Mesendoderm (in vitro differentiated cells): ENCODE results near the gene NAA25. TPM values are rescaled to one million over a fixed set of nuclear protein-coding genes. Genes with fewer than 3 reads are reported as not detected.

Experiments
- DNase-seq: peaks from one replicate; pipeline ENCODE4 v3.0.0; 2013
- H2AK5ac ChIP-seq: 2 replicates; pipeline ENCODE4 v1.6.1; 2013; ENCODE audit warnings: low read length, inconsistent platforms
- H2BK120ac ChIP-seq: 2 replicates; pipeline ENCODE4 v1.6.1; 2013; ENCODE audit warnings: low read depth, mild to moderate bottlenecking, low read length, moderate library complexity, mixed read lengths
- H2BK15ac ChIP-seq: replicated peaks from 2 replicates; pipeline ENCODE4 v1.6.1; 2013; ENCODE audit warnings: low read depth, mild to moderate bottlenecking, moderate library complexity
- H2BK5ac ChIP-seq: 2 replicates; pipeline ENCODE4 v1.6.1; 2013; ENCODE audit warnings: low read length, inconsistent platforms
- H3K18ac ChIP-seq: 2 replicates; pipeline ENCODE4 v1.6.1; 2013; ENCODE audit warnings: mild to moderate bottlenecking, low read length, mixed read lengths
- H3K23ac ChIP-seq: one replicate; pipeline ENCODE4 v1.6.1; 2013; ENCODE audit warnings: low read length
- H3K27ac ChIP-seq: 2 replicates; pipeline ENCODE4 v1.5.1; 2013; ENCODE audit warnings: low read depth, mild to moderate bottlenecking, inconsistent platforms, low read length, moderate library complexity
- H3K27me3 ChIP-seq: 2 replicates; pipeline ENCODE4 v1.6.1; 2013; ENCODE audit warnings: low read length, control low read depth, mild to moderate bottlenecking, inconsistent platforms; ENCODE audit not compliant: insufficient read depth, poor library complexity
- H3K36me3 ChIP-seq: 2 replicates; pipeline ENCODE4 v1.6.1; 2013; ENCODE audit warnings: low read length, inconsistent platforms; ENCODE audit not compliant: control insufficient read depth, insufficient read depth
- H3K4ac ChIP-seq: one replicate; pipeline ENCODE4 v1.6.1; 2013; ENCODE audit warnings: low read depth, mild to moderate bottlenecking, low read length, moderate library complexity
- H3K4me1 ChIP-seq: 2 replicates; pipeline ENCODE4 v1.6.1; 2013; ENCODE audit warnings: low read depth, low read length, inconsistent platforms; ENCODE audit not compliant: control insufficient read depth
- H3K4me2 ChIP-seq: 2 replicates; pipeline ENCODE4 v1.6.1; 2013; ENCODE audit warnings: low read length
- H3K4me3 ChIP-seq: 2 replicates; pipeline ENCODE4 v1.5.1; 2013; ENCODE audit warnings: mild to moderate bottlenecking, low read length
- H3K56ac ChIP-seq: one replicate; pipeline ENCODE4 v1.6.1; 2013; ENCODE audit warnings: low read length
- H3K79me1 ChIP-seq: 2 replicates; pipeline ENCODE4 v1.6.1; 2013; ENCODE audit warnings: low read length, inconsistent platforms
- H3K79me2 ChIP-seq: 2 replicates; pipeline ENCODE4 v1.6.1; 2013; ENCODE audit warnings: mild to moderate bottlenecking, low read length; ENCODE audit not compliant: control insufficient read depth, insufficient read depth
- H3K9ac ChIP-seq: 2 replicates; pipeline ENCODE4 v1.6.1; 2013; ENCODE audit warnings: low read length, inconsistent platforms
- H4K5ac ChIP-seq: one replicate; pipeline ENCODE4 v1.6.1; 2013; ENCODE audit warnings: low read length
- H4K8ac ChIP-seq: one replicate; pipeline ENCODE4 v1.6.1; 2013; ENCODE audit warnings: low read depth, mild to moderate bottlenecking, control low read depth, low read length, moderate library complexity
- WGBS: extraction: QIAGEN DNeasy Blood & Tissue Kit; methylation state at CpG from one replicate; pipeline ENCODE4 v1.1.7; 2013; ENCODE audit warnings: low lambda C conversion rate, missing lambda C conversion rate; ENCODE audit not compliant: insufficient coverage; ENCODE audit errors: extremely low coverage; 5-methylcytosine and 5-hydroxymethylcytosine counted together
- polyA plus RNA-seq, 2 experiments: library from polyadenylated mRNA; stranded (reverse); fragments of 200-250 nt; gene quantifications; one replicate each; pipeline ENCODE4 v1.2.3, GENCODE V29; 2013

NAA25 gene
- 34.2 TPM for polyA plus RNA-seq (2013, experiment 1 of 2)
- polyA plus RNA-seq (2013, experiment 2 of 2): 38.0 TPM

DNA sequence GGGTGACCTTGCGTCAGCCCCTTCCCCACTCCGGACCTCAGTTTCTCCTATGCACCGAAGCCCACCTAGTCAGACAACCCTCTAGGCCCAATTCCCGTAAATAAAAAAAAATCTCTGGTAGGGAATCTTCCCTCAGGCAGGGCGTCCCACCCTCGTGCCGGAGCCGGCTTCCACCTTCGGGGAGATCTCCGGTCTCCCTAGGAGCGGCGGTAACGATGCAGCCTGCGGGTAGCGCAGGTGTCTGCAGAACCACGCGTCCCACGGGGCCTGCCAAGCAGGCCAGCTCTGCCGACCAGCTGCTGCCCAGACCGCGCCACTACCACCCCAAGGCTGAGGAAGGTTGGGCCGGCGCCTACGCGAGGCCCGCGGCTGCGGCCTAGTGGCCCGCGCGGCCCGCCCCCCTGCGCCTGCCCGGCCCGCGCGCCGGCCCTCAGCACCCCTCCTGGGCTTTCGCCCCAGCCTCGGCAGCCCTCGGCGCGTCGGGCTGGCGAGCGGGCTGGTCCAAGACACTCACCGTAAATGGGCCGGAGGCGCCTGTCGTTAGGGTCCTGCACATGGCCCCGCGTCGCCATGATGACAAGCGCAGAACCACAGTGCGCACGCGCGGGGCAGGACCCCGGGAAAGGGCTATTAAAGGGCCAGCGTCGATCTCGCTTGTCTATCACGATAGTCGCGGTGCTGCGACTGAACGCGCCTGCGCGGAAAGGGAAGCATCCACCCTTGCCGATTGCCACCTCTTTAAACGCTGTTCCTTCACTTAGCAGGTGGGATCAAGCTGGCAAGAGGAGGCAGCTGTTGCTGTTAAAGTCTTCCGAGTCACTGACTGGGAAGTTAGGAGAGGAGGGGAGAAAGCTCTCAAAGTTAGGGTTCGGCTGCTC, at the start of gene NAA25:
NAA25 (minus strand) TSS at position 582 of the 878 bp plus-strand sequence; CDS start at position 572, 10 bp downstream.
- peak within 1 kb of the TSS; percentile 90 for H3K4me3 ChIP-seq
- peak within 1 kb of the TSS; percentile 70 for H3K18ac ChIP-seq
- peak within 1 kb of the TSS; percentile 99 for H4K5ac ChIP-seq
- DNase-seq: peak; percentile 96
- H2BK5ac ChIP-seq: peak within 1 kb of the TSS; percentile 55
- peak within 1 kb of the TSS; percentile 97 for H3K9ac ChIP-seq
- no peak within 1 kb of the TSS for H2BK15ac ChIP-seq
- no peaks in the 10 kb centered on the region for H3K36me3 ChIP-seq
- peak within 1 kb of the TSS; percentile 99 for H3K56ac ChIP-seq
- H4K8ac ChIP-seq: peak within 1 kb of the TSS; percentile 43
- H3K23ac ChIP-seq: no peak within 1 kb of the TSS
- H3K27me3 ChIP-seq: no peaks in the 10 kb centered on the region
- H3K79me1 ChIP-seq: no peaks in the 10 kb centered on the region
- peak within 1 kb of the TSS; percentile 54 for H2BK120ac ChIP-seq
- H2AK5ac ChIP-seq: no peak within 1 kb of the TSS
- H3K27ac ChIP-seq: peak within 1 kb of the TSS; percentile 96
- H3K4me2 ChIP-seq: peak within 1 kb of the TSS; percentile 100
- H3K4me1 ChIP-seq: peaks cover 6% of the 10 kb centered on the region
- H3K79me2 ChIP-seq: peaks cover 47% of the 10 kb centered on the region
- H3K4ac ChIP-seq: peak within 1 kb of the TSS; percentile 98
- no CpG with 5 or more reads among the region's 74 CpGs for WGBS

GRCh38 chr12:112153893-112154219, 45.3 kb upstream of the NAA25 start:
- no peak for DNase-seq
- H3K4ac ChIP-seq: no peak overlapping the region
- no peaks in the 10 kb centered on the region for H3K79me2 ChIP-seq
- H3K27ac ChIP-seq: no peak overlapping the region
- H3K18ac ChIP-seq: no peak overlapping the region
- no peaks in the 10 kb centered on the region for H3K4me1 ChIP-seq
- no peak overlapping the region for H3K23ac ChIP-seq
- H3K4me3 ChIP-seq: no peak overlapping the region
- no peak overlapping the region for H3K4me2 ChIP-seq
- H4K8ac ChIP-seq: no peak overlapping the region
- WGBS: no CpG with 5 or more reads among the region's 8 CpGs
- H2BK15ac ChIP-seq: no peak overlapping the region
- H4K5ac ChIP-seq: no peak overlapping the region
- peaks cover 6% of the 10 kb centered on the region for H3K36me3 ChIP-seq
- H3K9ac ChIP-seq: no peak overlapping the region
- no peaks in the 10 kb centered on the region for H3K27me3 ChIP-seq
- H2AK5ac ChIP-seq: no peak overlapping the region
- no peaks in the 10 kb centered on the region for H3K79me1 ChIP-seq
- no peak overlapping the region for H3K56ac ChIP-seq
- no peak overlapping the region for H2BK5ac ChIP-seq
- no peak overlapping the region for H2BK120ac ChIP-seq

GRCh38 chr12:112153181-112153892, 44.8 kb upstream of the NAA25 start:
- peaks cover 8% of the 10 kb centered on the region for H3K36me3 ChIP-seq
- H3K18ac ChIP-seq: no peak overlapping the region
- H2BK15ac ChIP-seq: no peak overlapping the region
- no CpG with 5 or more reads among the region's 11 CpGs for WGBS
- DNase-seq: no peak
- no peaks in the 10 kb centered on the region for H3K79me2 ChIP-seq
- H2BK5ac ChIP-seq: no peak overlapping the region
- no peaks in the 10 kb centered on the region for H3K79me1 ChIP-seq
- H3K9ac ChIP-seq: no peak overlapping the region
- no peak overlapping the region for H3K4me2 ChIP-seq
- H4K5ac ChIP-seq: no peak overlapping the region
- H3K4me1 ChIP-seq: no peaks in the 10 kb centered on the region
- no peak overlapping the region for H4K8ac ChIP-seq
- no peak overlapping the region for H3K27ac ChIP-seq
- no peak overlapping the region for H2BK120ac ChIP-seq
- no peak overlapping the region for H3K56ac ChIP-seq
- H2AK5ac ChIP-seq: no peak overlapping the region
- no peak overlapping the region for H3K4ac ChIP-seq
- H3K4me3 ChIP-seq: no peak overlapping the region
- H3K27me3 ChIP-seq: no peaks in the 10 kb centered on the region
- H3K23ac ChIP-seq: no peak overlapping the region

GRCh38 chr12:112151766-112152541, 43.4 kb upstream of the NAA25 start:
- H3K4me2 ChIP-seq: no peak overlapping the region
- H3K9ac ChIP-seq: no peak overlapping the region
- H4K8ac ChIP-seq: no peak overlapping the region
- no peak overlapping the region for H3K27ac ChIP-seq
- no peak overlapping the region for H2BK5ac ChIP-seq
- no peak overlapping the region for H4K5ac ChIP-seq
- H2BK15ac ChIP-seq: no peak overlapping the region
- no peaks in the 10 kb centered on the region for H3K79me1 ChIP-seq
- DNase-seq: no peak
- H3K4me3 ChIP-seq: no peak overlapping the region
- H3K79me2 ChIP-seq: no peaks in the 10 kb centered on the region
- H3K56ac ChIP-seq: no peak overlapping the region
- H3K18ac ChIP-seq: no peak overlapping the region
- no peak overlapping the region for H3K23ac ChIP-seq
- H2AK5ac ChIP-seq: no peak overlapping the region
- no peaks in the 10 kb centered on the region for H3K4me1 ChIP-seq
- peaks cover 12% of the 10 kb centered on the region for H3K36me3 ChIP-seq
- no peaks in the 10 kb centered on the region for H3K27me3 ChIP-seq
- no peak overlapping the region for H2BK120ac ChIP-seq
- no CpG with 5 or more reads among the region's 11 CpGs for WGBS
- H3K4ac ChIP-seq: no peak overlapping the region

GRCh38 chr12:112149596-112149995, 41.0 kb upstream of the NAA25 start:
- Histone ChIP-seq H3K4ac (no peak overlapping the region), H3K18ac (no peak overlapping the region), H3K36me3 (peaks cover 14% of the 10 kb centered on the region), H3K56ac (no peak overlapping the region), H4K5ac (no peak overlapping the region), H2BK5ac (no peak overlapping the region), H3K79me2 (no peaks in the 10 kb centered on the region), H2AK5ac (no peak overlapping the region), H3K79me1 (no peaks in the 10 kb centered on the region), H2BK15ac (no peak overlapping the region), H2BK120ac (no peak overlapping the region), H3K4me2 (no peak overlapping the region), H3K9ac (no peak overlapping the region), H3K23ac (no peak overlapping the region), H3K4me1 (no peaks in the 10 kb centered on the region), H4K8ac (no peak overlapping the region), H3K4me3 (no peak overlapping the region), H3K27me3 (no peaks in the 10 kb centered on the region), H3K27ac (no peak overlapping the region)
- WGBS: no CpG with 5 or more reads among the region's 5 CpGs
- DNase-seq: peak; percentile 6
